GM21515 (cell line): ENCODE results near the gene ELMO1.

Experiments
- ATAC-seq: cut with Tn5 transposase; IDR thresholded peaks from one replicate; pipeline ENCODE4 v1.9.1; 2021; ENCODE audit not compliant: unreplicated experiment

ELMO1 gene

DNA sequence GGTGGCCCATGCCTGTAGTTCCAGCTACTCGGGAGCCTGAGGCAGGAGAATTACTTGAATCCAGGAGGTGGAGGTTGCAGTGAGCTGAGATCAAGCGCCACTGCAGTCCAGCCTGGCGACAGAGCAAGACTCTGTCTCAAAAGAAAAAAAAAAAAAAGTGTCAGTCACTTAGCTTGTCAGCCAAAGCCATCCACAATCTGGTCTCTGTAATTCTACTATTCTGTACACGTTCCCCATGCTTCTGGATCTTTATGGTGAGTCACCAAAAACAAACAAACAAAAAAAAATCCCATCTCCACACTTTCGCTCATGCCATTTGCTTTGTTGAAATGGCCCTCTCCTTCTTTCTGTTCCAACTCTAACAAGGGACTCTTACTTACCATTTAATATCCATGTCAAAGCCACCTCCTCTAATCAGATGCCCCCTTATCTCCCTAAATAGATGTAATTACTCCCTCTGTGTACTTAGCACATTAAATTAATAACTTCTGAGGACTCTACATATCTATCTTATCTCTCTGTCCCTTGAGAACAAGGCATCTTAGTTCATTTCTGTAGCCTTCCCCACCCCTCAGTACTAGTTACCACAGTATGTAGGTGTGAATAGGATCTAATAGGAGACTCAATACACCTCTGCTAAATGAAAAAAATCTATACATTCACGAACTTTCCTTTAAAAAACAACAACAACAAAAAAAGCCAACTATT is 128.4 kb downstream of the ELMO1 start:
- ATAC-seq: no peak

DNA sequence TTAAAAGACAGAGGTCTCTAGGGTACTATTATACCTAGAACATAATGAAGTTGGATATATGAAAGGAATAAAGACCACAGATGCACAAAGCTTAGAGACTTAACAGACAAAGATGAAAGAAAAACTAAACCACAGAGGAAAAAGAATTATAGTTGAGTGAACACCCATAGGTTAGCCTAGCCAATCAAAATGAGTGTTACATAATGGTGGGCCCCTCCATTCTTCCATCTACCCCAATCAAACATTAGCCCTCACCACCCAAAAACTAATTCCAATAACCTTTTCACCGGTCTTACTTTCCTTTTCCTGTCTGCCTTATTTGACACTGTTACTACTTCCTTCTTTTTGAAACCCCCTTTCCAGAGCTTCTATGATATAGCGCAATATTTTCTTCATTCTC is 130.1 kb downstream of the ELMO1 start:
- ATAC-seq: no peak

DNA sequence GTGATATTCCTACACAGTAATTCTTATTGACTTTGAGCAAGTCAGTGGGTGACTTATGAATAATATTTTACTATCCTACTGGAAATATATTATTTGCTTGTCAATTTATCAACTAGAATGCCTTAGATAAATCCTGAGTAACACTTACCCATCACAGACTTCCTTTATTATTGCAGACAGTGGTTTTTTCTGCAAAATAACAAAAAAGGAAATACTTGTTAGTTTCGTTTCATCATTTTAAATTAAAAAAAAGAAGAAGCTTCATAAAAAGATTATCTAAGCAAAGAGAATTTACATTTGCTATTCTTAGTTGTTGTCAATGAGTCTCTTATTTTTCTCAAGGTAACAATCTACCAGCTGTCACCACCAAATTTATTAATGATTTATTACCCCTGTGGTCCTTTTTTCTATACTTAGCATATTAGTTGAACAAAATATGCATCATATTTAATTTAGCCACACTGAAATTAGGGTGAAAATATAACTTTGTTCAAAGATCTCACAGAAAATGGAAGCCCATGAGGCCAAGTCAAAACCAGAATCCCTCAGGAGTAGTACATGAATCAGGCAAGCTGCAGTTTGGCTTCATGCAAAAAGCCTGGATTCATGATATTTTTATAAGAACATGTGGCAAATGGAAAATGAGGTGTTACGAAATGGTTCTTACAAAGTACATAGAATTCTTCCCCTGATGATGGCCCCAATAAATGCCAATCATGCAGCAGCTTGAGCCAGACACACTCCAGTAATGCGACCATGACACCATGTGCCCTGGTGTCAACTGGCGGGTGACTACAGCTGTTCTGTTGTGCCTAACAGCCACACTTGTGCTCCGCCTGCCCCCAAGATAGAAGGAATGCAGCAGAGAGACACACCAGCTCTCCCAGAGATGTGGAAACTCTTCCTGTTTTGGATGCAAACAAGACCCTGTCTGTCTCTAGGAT is 132.6 kb downstream of the ELMO1 start:
- no peak for ATAC-seq

DNA sequence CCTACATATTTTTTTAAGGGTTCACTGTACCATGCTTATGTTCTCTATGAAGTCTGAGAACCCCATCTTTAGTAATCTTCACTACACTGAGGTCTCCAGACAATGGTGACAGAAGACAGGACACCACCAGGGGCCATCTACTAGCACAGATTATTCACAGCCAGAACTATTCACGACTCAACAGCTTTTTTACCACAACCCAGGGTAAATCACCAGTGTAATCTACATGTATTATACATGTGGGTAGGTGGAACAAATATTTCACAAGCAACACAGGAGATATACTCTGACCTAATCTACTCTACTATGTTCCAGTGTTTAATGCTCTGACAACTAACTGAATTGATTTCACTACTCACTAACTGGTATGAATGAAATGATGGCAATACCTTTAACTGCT is 136.1 kb downstream of the ELMO1 start:
- no peak for ATAC-seq

DNA sequence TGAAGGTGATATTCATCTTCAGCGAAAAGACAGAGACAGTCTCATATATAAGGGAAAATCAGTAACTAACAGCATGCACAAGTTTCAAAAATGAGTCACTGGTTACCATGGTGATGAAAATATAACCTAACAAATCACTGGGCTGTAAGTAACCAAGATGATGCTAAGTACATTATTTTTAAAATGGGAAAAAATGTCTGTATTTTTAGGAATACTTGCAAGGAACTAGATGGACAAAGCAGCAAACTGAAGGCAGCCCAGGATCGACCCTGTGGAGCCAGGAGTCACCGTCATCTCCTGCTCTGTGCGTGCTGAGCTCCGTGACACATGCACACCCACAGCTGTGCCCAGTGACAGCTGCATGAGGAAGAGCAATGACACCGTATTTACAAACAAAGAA is 137.3 kb downstream of the ELMO1 start:
- no peak for ATAC-seq

DNA sequence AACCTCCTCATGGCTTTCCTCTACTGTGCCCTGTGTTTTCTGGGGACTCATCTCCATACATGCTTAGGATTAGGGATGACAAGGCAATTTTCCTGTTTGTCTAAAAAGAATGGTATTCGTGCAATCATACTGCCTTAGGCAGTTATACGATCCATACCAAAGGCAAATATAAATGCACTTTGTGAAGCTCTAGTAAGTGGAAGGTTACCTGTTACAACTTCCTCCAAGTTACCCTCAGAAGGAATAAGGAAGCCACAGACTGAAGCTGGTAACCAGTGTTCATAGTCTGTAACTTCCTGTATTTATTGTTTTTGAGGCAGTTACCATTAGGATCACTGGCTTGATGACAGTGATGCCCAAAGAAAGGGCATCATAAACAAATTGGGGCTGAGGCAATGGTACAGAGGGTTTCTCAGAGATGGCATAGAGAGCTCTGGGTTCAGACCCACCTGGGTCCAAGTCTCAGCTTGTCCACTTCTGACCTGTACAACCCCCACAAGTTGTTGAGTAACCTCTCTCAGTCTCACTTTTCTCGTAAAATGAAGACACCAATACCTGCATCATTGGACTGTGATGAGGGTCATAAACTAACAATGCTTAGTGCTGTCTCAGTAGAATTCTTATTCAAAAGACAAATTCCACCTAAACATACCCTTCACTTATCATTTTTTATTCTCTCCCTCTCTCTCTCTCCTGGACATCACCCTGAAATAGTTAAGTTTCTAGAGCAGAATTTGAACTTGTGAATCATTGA is 138.2 kb downstream of the ELMO1 start:
- no peak for ATAC-seq

DNA sequence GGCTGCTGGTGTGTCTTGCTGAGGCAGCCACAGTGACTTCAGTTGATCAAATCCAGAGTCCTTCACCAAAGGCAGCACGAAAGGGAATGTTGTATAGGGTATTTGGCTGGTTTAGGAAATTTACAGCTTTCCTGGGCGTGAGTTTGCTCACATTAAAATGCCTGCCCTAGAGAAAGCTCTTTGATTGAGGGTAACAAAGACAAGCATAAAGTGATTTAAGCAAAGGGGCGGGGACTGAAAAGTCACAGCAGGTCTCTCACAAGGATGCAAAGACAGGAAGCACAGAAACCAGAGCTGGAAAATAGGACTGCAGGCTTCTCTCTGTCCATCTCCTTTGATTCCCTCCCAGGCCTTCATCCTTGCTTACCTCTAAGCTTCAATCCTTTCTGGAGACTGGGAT is 139.2 kb downstream of the ELMO1 start:
- ATAC-seq: no peak

DNA sequence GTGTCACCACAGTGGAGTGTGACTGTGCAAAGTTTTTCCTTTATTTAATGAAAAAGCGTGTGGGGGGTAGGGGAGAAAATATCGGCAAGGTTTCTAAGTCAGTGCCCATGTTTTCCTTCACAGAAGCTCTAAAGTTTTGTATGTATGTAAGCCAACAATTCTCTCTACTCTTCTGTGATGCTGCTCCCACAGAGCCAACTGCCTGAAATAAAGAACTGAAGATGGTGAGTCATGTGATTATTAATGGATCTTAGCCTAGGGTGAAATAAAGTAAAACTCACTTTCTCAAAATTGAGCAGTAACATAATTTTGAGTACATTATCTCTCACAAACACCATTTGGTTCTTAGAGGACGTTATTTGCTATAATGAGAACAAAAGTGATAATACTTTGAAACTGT is 143.7 kb downstream of the ELMO1 start:
- no peak for ATAC-seq

DNA sequence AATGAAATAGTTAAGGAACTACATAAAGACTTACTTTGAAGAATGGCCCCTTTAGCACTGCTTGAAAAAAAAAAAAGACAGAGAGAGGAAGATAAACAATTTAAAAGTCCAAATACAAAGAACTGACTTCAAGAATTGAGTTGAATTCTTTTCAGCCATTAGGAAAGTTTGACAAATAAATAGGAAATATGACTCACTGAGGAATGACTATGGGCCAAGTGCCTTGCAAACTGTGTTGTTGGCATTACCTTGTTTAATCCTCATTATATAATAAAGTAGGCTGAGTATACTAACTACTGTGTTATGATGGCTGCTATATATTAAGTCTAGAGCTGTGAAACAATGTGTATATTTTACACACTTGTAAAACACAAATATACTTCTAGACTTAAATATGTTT is 151.1 kb downstream of the ELMO1 start:
- ATAC-seq: no peak

DNA sequence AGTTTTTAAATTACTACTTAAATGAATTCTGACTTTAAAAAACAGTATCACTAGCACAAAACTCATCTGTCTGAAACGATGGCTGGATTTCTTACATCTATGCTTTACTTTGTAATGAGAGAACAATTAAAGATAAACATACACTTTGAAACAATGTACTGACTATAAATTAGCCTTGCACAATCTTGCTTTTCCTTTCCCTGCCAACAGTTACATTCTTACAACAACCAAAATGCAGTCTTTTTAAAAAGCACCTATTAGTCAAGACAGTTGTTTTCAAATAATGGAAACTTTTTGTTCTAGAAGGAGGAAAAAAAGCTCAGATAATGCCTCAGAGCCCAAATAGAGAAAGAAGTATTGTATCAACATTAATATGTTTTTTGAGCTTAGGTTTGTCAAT is 153.3 kb downstream of the ELMO1 start:
- ATAC-seq: no peak

DNA sequence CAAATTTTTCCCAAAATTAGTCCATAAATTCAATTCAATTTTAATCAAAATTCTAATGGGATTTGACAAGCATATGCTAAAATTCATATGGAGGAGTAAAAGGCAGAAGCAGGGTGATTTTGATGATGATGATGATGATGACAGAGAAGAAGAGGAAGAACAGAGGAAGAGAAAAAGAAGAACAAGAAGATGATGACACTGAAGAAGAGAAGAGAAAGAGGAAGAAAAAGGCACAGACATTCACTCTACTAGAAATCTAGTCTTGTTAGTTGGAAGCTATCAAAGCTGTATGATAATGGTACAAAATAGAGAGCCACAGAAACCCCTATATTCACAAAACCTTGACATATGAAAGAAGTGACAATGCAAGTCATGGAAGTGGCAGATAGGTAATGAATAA is 157.9 kb downstream of the ELMO1 start:
- ATAC-seq: no peak

DNA sequence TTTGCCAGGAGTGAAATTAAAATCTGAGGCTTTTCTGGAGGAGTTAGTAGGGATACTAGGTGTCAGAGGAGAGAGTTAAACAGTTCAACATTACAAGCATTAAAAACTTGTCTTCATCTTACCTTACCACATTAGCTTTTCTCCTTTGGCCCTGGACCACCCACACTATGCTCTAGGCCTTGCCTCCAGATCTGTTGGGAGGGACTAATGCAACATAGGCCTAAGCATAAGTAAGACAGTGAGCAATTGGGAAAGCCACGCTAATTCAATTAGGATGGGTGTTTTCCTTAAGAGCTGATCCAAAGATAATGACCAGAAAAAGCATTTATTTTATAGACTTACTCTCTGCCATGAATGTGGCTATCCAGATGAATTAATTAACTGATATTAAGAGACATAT is 158.9 kb downstream of the ELMO1 start:
- no peak for ATAC-seq

DNA sequence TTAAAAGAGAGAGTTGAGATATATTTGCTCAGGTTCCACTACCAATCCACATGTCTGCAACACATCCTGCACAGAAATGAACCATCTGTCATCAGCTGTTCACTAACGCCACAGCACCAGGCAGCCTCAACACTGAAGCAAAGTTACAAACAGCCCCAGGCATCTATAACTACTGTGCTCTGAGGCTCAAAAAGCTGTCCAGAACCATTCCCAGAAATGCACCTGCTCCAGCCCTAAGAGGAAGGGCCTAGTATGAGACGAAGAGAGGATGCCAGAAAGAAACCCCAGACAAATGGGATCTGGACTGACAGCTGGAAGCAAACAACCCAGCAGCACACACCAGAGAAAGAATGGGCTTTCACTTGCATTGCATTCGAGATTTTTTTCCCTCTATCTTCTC is 159.3 kb downstream of the ELMO1 start:
- ATAC-seq: no peak

DNA sequence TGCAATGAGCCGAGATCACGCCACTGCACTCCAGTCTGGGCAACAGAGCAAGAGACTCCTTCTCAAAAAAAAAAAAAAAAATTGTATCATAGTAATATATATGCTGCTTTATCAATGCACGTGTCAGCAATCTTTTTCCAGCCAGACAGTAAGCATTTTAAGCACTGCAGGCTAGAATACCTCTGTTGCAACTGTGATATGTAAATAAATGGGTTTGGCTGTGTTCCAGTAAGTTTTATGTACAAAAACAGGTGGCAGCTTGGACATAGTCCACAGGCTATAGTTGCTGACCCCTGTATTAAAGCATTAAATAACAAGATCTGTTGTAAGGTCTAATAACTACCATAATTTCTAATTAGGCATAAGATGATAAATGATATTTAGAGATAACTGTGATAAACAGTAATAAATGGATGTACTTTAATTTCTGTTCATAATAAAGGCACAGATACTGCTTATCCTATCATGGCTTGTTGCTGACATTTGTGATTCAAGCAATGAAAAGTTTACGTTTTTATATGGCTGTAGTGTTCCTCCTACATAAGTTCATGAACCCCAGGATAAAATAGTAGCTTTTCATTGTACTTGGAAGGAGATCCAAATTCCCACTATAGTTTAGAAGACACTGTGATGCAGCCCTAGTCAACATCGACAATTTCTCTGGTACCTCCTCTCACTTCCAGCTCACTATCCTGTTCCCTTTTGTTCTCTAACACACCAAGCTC is 161.4 kb downstream of the ELMO1 start:
- no peak for ATAC-seq

DNA sequence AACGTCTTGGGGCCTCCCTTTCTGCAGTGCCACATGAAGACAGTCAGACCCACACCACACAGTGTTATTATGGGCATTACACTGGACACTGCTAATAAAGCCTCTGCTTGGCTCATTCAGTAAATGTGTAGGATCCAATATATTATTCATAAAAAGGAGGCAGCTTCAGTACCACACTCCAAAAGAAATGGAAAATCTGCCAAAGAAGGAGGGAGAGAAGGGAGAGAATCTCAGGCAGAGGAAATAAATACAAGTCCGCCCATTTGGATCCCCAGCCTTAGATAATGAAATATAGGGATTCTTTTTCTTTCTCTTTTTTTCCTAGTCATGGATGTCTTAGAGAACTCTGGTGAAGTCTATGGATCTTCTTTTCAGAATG is 162.2 kb downstream of the ELMO1 start:
- ATAC-seq: no peak

DNA sequence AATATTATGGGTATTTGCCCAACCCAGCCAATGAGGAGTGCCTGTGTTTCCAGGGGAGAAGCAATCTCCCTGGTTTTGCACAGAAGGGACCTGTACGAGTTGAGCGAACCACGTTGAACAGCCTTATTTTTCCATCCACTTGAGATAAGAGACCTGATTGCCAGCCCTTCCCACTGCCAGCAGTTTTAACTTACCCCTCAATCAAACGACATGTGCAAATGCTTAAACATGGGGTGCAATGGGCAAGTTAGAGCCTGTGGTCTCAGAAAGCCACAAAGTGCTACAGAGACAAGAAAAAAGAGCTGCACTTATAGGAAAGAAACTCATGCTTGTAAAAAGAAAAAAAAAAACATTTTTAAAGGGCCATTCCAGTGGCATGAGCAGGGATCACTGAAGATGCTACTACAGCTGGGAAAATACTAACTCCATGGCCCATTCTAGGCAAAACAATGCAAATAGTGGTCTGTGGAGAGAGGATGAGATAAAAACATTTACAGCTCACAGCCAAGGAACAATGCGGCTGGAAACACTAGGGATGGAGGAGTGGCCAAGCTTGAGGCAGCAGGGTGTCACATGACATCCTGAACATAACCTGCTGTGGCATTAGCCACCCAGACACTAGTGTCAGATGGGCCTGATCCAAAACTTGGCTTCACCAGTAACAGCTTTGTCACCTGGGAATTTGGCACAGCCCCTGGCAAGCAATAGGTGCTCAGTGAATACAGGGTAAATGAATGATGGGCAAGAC is 162.8 kb downstream of the ELMO1 start:
- ATAC-seq: no peak

DNA sequence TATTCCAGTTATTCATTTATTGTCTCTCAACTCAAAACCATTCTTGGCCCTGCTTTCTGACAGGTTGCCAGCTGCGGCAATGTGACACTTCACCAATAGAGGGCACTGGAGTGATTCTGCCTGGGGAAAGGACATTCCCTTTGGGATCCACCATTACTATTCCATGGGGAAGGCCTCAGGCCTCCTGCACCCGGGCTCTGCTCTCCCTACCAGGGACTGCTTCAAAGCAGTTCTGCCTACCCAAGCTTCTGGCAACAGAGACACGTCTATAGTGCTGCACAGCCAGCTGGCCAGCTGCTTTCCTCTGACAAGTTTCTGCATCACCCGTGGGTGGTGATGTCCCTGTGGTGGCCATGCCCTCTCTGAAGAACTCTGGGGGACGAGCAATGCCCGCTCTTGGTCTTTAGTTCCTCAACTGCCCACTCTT is 163.8 kb downstream of the ELMO1 start:
- no peak for ATAC-seq

DNA sequence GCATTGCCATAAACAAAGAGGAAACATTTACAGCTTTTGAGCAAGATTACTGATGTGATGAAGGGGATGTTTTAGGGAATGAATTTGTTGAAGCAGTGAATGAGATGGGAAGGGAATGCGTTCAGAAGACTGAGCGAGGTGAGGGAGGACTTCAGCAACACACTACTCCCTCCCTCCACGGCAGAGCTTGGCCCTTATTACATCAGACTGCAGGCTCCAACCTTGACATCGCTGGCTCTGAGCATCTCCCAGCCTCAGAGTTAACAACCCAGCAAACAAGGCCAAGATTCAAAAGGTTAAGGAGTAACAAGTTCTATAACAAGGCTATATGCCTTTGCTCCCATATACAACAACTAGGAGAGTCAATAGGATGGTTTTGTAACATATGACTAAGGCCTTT is 164.4 kb downstream of the ELMO1 start:
- ATAC-seq: no peak

DNA sequence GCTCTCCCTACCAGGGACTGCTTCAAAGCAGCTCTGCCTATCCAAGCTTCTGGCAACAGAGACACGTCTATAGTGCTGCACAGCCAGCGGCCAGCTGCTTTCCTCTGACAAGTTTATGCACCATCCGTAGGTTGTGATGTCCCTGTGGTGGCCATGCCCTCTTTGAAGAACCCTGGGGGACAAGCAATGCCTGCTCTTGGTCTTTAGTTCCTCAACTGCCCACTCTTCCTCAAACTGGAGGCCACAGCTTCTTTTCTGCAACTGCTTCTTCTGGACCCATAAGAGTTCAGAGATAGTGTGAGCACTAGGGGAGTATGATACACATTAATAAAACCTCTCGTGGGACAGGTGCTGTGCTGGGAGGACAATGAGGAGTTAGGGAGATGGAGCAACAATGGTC is 164.9 kb downstream of the ELMO1 start:
- no peak for ATAC-seq

DNA sequence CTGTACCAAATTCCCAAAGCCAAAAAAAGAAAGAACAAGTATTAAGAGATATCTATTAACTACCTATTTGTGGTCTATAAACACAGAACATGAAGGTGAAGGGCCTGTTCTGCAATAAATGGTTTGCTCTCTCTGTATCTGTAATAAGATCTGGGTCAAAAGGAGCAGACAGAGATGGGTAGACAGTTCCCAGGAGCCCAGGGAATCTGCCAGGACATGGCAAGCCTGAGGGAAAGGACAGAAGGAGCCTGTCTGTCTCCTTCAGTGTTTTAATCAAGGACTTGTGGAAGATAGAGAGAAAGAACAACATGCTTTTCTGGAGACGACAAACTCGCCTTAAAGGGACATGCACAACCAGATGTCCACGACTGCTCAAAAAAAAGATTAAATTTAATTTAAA is 165.7 kb downstream of the ELMO1 start:
- no peak for ATAC-seq
